Gastroesophageal sphincter (tissue), 4 donors: Measurements from ENCODE around the gene METTL4. TPM values are rescaled to one million over a fixed set of nuclear protein-coding genes. Genes with fewer than 3 reads are reported as not detected.

ENCODE experiments used
- ATAC-seq: fragments of 150-250 bp; one replicate; pipeline ENCODE4 v1.9.1; 2016; ENCODE audit warnings: mild to moderate bottlenecking, moderate library complexity
- H3K27ac ChIP-seq, 4 donors: fragments of 200-600 bp; sonication (generic) in 3 of 4; 1 replicate in 3 of 4; 2 replicates in 1 of 4; pipeline ENCODE4 v1.5.1; 2016 to 2019
- H3K27me3 ChIP-seq: fragments of 200-600 bp; sonication (generic); one replicate; pipeline ENCODE4 v1.5.1; 2019
- H3K36me3 ChIP-seq, 2 donors: fragments of 200-600 bp; sonication (generic); one replicate each; pipeline ENCODE4 v1.5.1; 2019; ENCODE audit warnings: control low read depth in 1 of 2
- H3K4me1 ChIP-seq, 3 donors: fragments of 200-600 bp; sonication (generic); 1 replicate in 2 of 3; 2 replicates in 1 of 3; pipeline ENCODE4 v1.5.1; 2016 to 2019; ENCODE audit warnings: control low read depth in 2 of 3
- H3K4me3 ChIP-seq, 2 donors: fragments of 200-600 bp; sonication (generic); one replicate each; pipeline ENCODE4 v1.5.1; 2019; ENCODE audit warnings: mild to moderate bottlenecking in 1 of 2, moderate library complexity in 1 of 2
- H3K9me3 ChIP-seq, 3 donors: fragments of 200-600 bp; sonication (generic); one replicate each; pipeline ENCODE4 v1.5.1; 2017 to 2019; ENCODE audit warnings: control low read depth in 2 of 3
- EP300 ChIP-seq: sonication (generic); formaldehyde crosslinking; IDR thresholded peaks from one replicate; pipeline ENCODE4 v1.6.1; 2017; ENCODE audit warnings: antibody characterized with exemption, mild to moderate bottlenecking
- POLR2A ChIP-seq, 2 donors: fragments of 450-650 bp; IDR thresholded peaks; one replicate each; pipeline ENCODE4 v1.6.1; 2017; ENCODE audit warnings: antibody characterized with exemption in 2 of 2, mild to moderate bottlenecking in 2 of 2, moderate library complexity in 1 of 2
- POLR2AphosphoS5 ChIP-seq: sonication (generic); formaldehyde crosslinking; IDR thresholded peaks from one replicate; pipeline ENCODE4 v1.6.1; 2017; ENCODE audit warnings: antibody characterized with exemption
- WGBS, 2 donors: methylation state at CpG; one replicate each; pipeline ENCODE4 v1.1.5; 2018; ENCODE audit warnings: low coverage in 1 of 2; 5-methylcytosine and 5-hydroxymethylcytosine counted together
- total RNA-seq, 4 donors: library from RNA; depleted of rRNA; stranded (reverse); fragments of >200 nt; gene quantifications; one replicate each; pipeline ENCODE4 v1.1.0, GENCODE V29; 2016
- TF ChIP-seq, protein P1 (sequence below), 4 experiments: fragments of 200-600 bp in 2 of 4; fragments of 450-650 bp in 2 of 4; sonication (generic) in 1 of 4; IDR thresholded peaks; one replicate each; pipeline ENCODE4 v1.5.1; 2017 to 2019; ENCODE audit warnings: antibody characterized with exemption in 4 of 4, mild to moderate bottlenecking in 2 of 4, moderate library complexity in 2 of 4

METTL4 gene
- total RNA-seq, 4 donors from 2014 or later: 4.2 to 9.5 (median 5.4) TPM

DNA sequence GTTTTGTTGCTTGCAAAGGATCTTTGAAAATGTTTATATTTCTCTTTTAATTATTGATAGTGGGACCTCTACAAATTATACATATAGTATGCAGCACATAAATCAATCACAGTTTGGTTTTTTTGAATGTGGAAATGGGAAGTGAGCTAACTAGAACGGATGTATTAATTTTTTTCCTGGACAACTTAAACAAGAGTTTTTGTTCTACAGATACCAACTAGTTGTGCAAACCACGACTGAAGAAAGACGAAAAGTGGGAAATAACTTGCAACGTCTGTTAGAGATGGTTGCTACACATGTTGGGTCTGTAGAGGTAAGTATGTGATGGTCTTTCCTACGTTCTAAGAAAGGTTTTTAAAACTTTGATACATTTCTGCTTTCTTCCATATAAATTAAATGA lies 39.2 kb upstream of the METTL4 start:
- no peaks in the 10 kb centered on the region for H3K4me1 ChIP-seq
- no peaks in the 10 kb centered on the region for H3K9me3 ChIP-seq
- WGBS, 2 donors: 78 to 91% methylated on average over 5 of the region's 5 CpGs
- TF ChIP-seq EP300 (no peak), POLR2A (IDR thresholded peaks at IDR 0.05) (no peak), POLR2AphosphoS5 (no peak)
- TF ChIP-seq, protein P1, sequence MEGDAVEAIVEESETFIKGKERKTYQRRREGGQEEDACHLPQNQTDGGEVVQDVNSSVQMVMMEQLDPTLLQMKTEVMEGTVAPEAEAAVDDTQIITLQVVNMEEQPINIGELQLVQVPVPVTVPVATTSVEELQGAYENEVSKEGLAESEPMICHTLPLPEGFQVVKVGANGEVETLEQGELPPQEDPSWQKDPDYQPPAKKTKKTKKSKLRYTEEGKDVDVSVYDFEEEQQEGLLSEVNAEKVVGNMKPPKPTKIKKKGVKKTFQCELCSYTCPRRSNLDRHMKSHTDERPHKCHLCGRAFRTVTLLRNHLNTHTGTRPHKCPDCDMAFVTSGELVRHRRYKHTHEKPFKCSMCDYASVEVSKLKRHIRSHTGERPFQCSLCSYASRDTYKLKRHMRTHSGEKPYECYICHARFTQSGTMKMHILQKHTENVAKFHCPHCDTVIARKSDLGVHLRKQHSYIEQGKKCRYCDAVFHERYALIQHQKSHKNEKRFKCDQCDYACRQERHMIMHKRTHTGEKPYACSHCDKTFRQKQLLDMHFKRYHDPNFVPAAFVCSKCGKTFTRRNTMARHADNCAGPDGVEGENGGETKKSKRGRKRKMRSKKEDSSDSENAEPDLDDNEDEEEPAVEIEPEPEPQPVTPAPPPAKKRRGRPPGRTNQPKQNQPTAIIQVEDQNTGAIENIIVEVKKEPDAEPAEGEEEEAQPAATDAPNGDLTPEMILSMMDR (IDR thresholded peaks at IDR 0.05): no peak
- H3K27me3 ChIP-seq: no peaks in the 10 kb centered on the region
- ATAC-seq: no peak
- no peak overlapping the region for H3K27ac ChIP-seq
- H3K4me3 ChIP-seq: no peak overlapping the region
- H3K36me3 ChIP-seq: no peaks in the 10 kb centered on the region

DNA sequence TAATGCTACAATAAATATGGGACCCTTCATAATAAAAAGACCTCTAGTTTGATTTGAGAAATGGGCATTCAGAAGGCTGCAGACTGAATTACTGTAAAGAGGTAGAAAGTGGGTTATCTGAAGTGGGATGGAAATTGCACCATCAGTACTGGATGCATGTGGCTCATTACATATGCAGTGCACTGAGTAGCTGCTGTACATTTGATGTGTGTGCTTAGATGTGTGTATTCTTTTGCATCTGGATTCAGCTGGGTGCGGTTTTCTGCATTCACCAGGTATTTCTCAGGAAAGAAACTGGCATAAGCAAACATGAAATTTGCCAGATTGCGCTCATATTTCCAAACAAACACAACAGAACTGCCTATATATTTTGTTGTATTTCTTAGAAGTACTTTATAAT lies 38.3 kb upstream of the METTL4 start:
- no peak for ATAC-seq
- no peaks in the 10 kb centered on the region for H3K36me3 ChIP-seq
- no peaks in the 10 kb centered on the region for H3K9me3 ChIP-seq
- no peaks in the 10 kb centered on the region for H3K27me3 ChIP-seq
- no peak overlapping the region for H3K4me3 ChIP-seq
- no peak overlapping the region for H3K27ac ChIP-seq
- H3K4me1 ChIP-seq: no peaks in the 10 kb centered on the region
- 88 to 91% methylated on average over 1 to 2 of the region's 2 CpGs for whole genome bisulfite sequencing, 2 donors
- TF ChIP-seq, protein P1 (IDR thresholded peaks at IDR 0.05): no peak
- TF ChIP-seq POLR2A (IDR thresholded peaks at IDR 0.05) (no peak), EP300 (no peak), POLR2AphosphoS5 (no peak)

DNA sequence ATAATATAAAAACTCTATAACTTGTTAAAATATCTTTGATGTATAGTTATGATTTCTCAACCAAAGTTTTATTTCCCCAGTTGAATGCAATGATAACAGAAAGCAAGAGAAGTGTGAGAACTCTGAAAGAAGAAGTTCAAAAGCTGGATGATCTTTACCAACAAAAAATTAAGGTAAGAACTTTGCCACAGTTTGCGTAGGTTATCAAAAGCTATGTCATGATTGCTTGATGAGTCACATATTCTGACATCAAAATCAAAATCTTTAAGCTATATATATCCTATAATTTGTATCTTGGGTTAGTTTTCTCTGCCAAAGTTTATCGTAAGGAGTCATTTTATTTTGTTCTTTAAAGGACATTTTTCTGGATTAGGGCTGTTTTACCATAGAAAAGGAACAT lies 35.0 kb upstream of the METTL4 start:
- Histone ChIP-seq H3K4me1 (no peaks in the 10 kb centered on the region), H3K9me3 (no peaks in the 10 kb centered on the region), H3K27ac (no peak overlapping the region), H3K27me3 (no peaks in the 10 kb centered on the region), H3K36me3 (no peaks in the 10 kb centered on the region), H3K4me3 (no peak overlapping the region)
- ATAC-seq: no peak
- TF ChIP-seq, protein P1 (IDR thresholded peaks at IDR 0.05): no peak
- TF ChIP-seq EP300: no peak
- no peak for TF ChIP-seq POLR2AphosphoS5
- TF ChIP-seq POLR2A (IDR thresholded peaks at IDR 0.05): no peak
- WGBS, 2 donors: 70 to 77% methylated on average over 2 of the region's 2 CpGs

DNA sequence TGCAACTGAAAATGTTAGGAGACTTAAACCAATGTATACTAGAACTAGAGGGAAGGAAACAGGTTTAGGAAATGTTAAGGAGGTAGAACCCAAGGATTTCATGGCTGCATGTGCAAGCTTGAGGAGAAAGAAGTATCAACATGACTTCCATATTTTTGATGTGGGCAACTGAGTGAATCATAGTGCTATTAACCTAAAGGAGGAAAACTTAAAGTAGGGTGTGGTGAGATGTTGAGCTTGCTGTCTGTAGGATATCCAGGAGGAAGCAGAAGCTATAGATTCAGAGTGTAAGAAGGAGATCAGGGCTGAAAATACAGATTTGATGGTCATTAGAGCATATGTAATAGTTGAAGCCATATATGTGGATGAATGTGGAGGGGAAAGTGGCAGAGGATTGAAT lies 31.5 kb upstream of the METTL4 start:
- H3K9me3 ChIP-seq: no peaks in the 10 kb centered on the region
- H3K4me1 ChIP-seq: no peaks in the 10 kb centered on the region
- no peak overlapping the region for H3K27ac ChIP-seq
- no peaks in the 10 kb centered on the region for H3K27me3 ChIP-seq
- ATAC-seq: no peak
- no peaks in the 10 kb centered on the region for H3K36me3 ChIP-seq
- H3K4me3 ChIP-seq: no peak overlapping the region
- no peak for TF ChIP-seq EP300
- TF ChIP-seq POLR2AphosphoS5: no peak
- no peak for TF ChIP-seq POLR2A (IDR thresholded peaks at IDR 0.05)

DNA sequence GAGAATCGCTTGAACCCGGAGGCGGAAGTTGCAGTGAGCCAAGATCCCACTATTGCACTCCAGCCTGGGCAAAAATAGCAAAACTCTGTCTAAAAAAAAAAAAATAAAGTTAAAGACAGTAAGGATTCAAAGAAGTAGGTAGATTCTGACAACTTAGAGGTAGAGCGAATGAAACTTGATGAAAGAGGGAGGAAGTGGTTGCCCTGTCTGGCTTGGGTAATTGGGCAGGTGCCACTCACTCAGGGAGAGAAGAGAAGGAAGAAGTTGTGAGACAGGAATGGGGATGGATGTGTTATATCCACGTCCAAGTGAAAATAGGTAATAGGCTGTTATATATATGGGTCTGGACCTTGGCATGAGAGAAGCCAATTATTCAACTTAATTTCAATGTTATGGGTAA lies 26.3 kb upstream of the METTL4 start:
- H3K27me3 ChIP-seq: no peaks in the 10 kb centered on the region
- no peaks in the 10 kb centered on the region for H3K4me1 ChIP-seq
- H3K9me3 ChIP-seq: no peaks in the 10 kb centered on the region
- 90 to 97% methylated on average over 3 to 4 of the region's 5 CpGs for WGBS, 2 donors
- H3K4me3 ChIP-seq: no peak overlapping the region
- TF ChIP-seq EP300 (no peak), POLR2AphosphoS5 (no peak), POLR2A (IDR thresholded peaks at IDR 0.05) (no peak)
- TF ChIP-seq, protein P1 (IDR thresholded peaks at IDR 0.05): no peak
- no peak for ATAC-seq
- H3K36me3 ChIP-seq: no peaks in the 10 kb centered on the region
- H3K27ac ChIP-seq: no peak overlapping the region

DNA sequence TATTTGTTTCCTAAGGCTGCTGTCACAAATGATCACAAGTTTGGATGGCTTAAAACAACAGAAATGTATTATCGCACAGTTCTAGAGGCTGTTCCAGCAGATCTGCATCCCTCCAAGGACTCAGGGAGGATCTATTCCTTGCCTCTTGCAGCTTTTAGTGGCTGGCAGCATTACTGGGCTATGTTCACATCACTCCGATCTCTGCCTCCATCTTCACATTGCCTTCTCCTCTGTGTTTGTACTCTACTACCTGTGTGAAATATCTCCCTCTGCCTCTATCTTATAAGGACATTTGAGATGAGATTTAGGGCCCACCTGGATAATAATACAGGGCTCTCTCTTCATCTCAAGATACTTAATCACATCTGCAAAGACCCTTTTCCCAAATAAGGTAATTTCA lies 19.0 kb upstream of the METTL4 start:
- Histone ChIP-seq H3K36me3 (no peaks in the 10 kb centered on the region), H3K4me1 (no peaks in the 10 kb centered on the region), H3K4me3 (peak overlapping the region in 1 of 2 donors; percentile 3), H3K27ac (peak overlapping the region in 1 of 4 donors; percentile 20), H3K27me3 (no peaks in the 10 kb centered on the region), H3K9me3 (no peaks in the 10 kb centered on the region)
- no peak for ATAC-seq
- 83 to 94% methylated on average over 2 of the region's 2 CpGs for WGBS, 2 donors
- TF ChIP-seq EP300: no peak
- TF ChIP-seq, protein P1 (IDR thresholded peaks at IDR 0.05): no peak
- no peak for TF ChIP-seq POLR2A (IDR thresholded peaks at IDR 0.05)
- no peak for TF ChIP-seq POLR2AphosphoS5
